Measurements from ENCODE around the gene GNAI3.

DNA sequence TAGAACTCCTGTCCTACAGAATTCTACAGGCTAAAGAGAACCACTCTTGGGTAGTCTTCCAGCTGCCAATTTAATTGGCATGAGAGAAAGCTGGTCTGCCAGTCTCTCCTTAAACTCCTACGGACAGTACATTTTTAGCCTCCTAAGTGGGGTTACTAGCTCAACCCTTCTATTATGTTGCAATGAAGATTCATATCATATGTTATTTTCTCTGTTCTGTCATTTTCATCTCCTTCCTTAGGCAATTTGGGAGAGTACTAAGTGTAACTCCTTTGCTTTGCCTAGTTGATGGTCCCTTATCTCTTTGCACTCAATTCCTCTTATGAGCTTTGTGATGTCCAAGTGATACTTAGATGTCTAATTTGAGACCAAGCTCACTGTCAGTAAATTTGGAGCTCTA is 57.0 kb downstream of the GNAI3 start:
- no peak for TF ChIP-seq CTCF (IDR thresholded peaks at IDR 0.05; ENCODE audit: extremely low read depth in 1 of 2, insufficient read depth in 1 of 2, low read depth in 1 of 2, low read length in 2 of 2)
- no peak for TF ChIP-seq POLR2AphosphoS5 (IDR thresholded peaks at IDR 0.05; ENCODE audit: insufficient read depth, low read depth, low read length)
- no peak for TF ChIP-seq EZH2 (IDR thresholded peaks at IDR 0.05; ENCODE audit: borderline replicate concordance, low read depth, low read length, severe bottlenecking)
- TF ChIP-seq POLR2A (IDR thresholded peaks at IDR 0.05; ENCODE audit: low read depth, low read length), result no peak
- no peak for TF ChIP-seq JUN (IDR thresholded peaks at IDR 0.05; ENCODE audit: borderline replicate concordance, insufficient read depth, insufficient read length, low read depth)
- TF ChIP-seq FOS (IDR thresholded peaks at IDR 0.05; ENCODE audit: borderline replicate concordance, insufficient read depth, low read length), result no peak
- no peak for TF ChIP-seq MAX (IDR thresholded peaks at IDR 0.05; ENCODE audit: insufficient read depth, insufficient read length)
- TF ChIP-seq GATA2 (IDR thresholded peaks at IDR 0.05; ENCODE audit: insufficient read depth, insufficient read length, low read depth, low read length), result no peak
- TF ChIP-seq MYC (IDR thresholded peaks at IDR 0.05; ENCODE audit: low read depth, low read length), result no peak

Data from endothelial cell of umbilical vein (primary cell).